ENCODE results near the gene GINS1.

Gene GINS1

DNA sequence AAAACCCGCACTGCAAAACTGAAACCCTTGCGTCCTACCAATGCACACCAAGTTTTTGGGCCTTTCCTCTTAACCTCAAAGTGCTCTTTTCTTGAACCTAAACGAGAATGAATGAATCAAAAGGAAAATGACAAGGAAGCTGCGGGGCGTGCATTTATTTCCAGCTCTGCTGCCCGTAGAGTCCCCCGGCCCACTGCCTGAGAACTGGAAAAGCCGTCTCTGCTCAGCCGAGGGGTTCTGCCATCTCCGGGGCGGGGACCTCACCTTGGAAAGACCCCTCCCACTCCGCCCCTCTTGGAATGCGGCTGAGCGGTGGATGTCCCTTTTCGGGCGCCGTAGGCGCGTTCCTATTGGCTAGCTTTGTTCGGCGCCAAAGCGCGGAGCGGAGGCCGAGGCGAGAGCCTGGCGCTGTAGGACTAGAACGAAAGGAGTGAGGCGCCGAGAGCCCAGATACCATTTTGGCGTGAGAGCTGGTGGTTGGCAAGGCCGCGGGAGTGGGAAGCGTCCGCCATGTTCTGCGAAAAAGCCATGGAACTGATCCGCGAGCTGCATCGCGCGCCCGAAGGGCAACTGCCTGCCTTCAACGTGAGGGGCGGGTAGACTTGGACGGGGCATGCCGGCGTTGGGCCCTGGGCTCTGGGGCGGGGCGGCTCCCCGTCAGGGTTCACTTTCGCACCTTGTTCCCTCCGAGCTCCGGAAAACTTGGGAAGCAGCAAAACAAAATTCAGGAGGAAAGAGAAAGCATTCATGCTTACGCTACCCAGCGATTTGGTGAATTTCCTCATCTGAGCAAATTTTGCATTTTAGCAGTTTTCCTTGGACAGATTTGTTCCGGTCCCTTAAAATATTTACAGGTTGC lies at the start of gene GINS1:
Gene GINS1 (plus strand): TSS at position 363 of the 859 bp plus-strand sequence. CDS start 148 bp downstream, at position 511.
- peak; percentile 76 for DNase-seq

DNA sequence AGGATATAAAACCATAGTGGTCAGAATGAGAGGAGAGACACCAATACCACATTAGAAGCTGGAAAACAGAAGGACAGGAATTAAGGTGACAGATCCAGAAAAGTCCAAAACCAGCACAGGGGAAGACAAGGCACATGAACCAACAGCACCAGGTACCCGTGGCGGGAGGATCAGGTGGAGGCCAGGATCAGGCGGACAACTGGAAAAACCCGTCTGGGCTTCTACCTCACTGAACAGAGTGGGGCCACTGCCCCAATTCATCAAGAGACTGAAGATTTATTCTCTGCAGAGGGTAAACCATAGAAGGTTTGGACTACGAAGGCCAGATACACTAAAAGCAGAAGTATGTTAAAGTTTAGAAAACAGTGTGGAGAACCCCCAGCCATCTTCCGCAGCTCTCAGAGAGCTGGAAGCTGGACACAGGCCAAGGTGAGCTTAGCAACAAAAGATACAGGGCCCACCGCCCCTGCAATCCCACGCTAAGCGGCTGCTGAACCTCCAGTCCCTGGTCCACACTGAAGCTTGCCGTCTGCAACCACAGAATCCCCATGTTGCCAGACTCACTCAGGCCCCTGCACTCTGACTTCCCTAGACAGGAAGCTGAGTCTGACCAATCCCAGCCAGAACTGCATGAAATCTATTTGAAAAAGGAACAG lies 46.7 kb upstream of the GINS1 start:
- no peak for DNase-seq

DNA sequence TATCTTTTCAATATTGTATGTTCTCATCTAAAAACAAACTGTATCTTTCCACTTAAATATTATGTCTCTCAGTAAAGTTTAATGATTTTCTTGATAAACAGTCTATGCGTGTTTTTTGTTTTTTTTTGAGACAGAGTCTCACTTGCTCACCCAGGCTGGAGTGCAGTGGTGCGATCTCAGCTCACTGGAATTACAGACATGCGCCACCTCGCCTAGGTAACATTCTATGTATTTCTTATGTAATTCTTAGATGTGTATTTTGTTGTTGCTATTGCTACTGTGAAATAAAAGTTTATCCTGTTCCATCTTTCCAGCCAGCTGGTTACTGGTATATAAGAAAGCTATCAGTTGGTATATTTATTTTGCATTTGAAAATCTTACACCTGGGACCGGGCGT lies 46.2 kb upstream of the GINS1 start:
- DNase-seq = no peak

DNA sequence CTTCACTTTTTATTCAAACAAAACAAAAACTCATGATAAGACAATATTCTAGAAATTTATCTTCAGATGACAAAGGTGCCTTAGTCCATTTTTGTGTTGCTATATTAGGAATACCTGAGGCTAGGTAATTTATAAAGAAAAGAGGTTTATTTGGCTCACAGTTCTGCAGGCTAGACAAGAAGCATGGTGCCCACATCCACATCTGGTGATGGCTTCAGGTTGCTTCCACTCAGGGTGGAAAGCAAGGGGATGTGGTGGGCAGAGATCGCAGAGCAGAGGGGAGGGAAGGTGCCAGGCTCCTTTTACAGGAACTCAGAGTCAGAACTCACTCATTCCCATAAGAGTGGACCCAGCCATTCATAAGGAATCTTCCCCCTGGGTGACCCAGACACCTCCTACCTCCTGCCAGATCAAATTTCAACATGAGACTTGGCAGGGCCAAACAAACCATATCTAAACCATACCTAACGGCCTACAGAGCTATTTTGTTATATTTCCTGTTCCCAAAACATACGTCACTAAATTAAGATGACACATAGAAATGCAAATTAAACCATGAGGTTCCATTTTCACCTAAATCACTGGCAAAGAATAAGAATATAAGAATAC lies 43.2 kb upstream of the GINS1 start:
- no peak for DNase-seq

DNA sequence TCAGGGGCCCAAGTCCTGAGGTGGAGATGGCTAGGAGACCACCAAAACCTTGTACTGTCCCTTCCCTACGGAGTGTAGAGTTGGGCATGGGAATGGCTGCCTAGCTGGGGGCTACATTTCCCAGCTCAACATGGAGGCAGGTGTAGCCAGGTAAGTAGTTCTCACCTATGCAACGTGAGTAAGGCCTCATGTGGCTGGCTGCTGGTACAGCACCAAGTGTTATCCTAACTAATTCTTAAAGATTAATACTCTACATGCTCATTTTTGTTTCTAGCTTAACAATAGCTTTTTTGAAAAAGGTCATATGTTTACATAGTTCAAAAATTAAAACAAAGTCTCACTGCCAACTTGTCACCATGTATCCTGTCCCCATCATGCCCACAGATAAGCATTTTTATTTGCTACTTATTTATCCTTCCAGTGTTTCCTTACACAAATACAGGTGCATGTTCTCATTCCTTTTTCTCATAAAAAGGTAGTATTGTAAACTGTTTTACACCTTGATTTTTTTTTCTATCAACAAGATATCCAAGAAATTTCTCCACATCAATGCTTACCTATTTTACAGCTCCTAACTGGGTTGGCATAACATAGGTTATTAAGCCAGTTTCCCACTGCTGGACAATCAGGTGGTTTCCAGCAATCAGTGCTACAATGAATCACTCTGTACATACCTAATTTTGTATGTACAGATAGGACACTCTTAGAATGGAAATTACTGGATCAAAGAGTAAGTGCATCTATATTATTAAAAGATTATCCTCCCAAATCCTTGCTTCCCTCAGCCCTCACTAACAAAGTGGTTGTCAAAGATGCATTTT lies 42.4 kb upstream of the GINS1 start:
- DNase-seq = no peak

DNA sequence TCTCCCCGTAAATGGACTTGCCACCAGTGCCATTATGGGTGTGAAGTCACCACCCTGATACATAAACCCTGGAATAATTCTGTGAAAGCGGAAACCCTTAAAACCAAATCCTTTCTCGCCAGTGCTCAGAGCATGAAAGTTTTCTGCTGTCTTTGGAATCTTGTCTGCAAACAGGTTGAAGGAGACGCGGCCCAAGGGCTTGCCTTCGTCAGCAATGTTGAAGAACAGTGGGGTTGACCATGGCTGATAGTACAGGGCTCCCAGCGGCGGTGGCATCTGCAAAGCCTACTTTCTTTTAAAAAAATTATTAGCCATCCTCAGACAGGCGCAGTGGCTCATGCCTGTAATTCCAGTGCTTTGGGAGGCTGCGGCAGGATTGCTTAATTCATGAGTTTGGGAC lies 38.9 kb upstream of the GINS1 start:
- no peak for DNase-seq

DNA sequence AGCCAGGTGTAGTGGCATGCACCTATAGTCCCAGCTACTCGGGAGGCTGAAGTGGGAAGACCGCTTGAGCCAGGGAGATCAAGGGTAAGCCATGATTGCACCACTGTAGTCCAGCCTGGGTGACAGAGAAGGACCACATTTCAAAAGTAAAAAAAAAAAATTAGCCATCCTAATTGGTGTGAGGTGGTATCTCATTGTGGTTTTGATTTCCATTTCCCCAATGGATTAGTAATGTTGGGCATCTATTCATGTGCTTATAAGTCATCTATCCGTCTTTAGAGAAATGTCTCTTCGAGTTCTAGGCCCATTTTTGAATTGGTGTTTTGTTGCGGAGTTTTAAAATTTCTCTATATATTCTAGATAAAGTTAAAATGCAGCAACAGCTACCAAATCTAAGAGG lies 38.5 kb upstream of the GINS1 start:
- no peak for DNase-seq

DNA sequence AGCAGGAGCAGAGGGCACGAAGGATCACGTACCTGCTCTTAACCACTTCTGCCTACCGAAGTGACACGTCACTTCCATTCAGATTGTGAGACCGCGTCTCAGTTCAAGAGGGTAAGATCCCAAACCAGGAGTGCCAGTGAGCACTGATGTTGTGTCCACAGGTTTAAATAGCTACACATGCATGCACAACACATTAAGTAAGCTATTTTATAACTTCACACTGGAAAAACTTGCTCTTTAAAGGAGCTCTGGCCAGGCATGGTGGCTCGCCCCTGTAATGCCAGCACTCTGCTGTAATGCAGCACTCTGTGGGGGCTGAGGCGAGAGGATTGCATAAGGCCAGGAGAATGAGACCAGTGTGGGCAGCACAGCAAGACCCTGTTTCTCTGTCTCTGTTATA lies 37.9 kb upstream of the GINS1 start:
- DNase-seq = no peak

DNA sequence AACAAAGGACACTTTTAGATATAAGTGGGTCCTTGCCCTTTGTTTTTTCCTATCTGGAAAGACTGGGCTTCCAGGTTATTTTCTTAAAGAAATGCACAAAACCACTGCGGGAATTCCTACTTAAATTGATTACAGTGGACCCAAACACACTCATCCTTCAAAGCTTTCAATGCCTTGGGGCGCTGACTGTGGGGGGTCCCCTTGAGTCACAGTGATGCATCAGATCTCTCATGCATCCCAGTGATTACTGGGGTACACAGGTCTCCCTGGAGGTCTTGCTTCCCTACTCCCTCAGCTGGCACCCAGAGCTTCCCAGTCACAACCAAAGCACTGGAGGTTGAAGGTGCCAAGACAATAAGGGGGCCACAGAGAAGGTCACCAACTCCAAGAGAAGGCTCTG lies 37.5 kb upstream of the GINS1 start:
- no peak for DNase-seq

DNA sequence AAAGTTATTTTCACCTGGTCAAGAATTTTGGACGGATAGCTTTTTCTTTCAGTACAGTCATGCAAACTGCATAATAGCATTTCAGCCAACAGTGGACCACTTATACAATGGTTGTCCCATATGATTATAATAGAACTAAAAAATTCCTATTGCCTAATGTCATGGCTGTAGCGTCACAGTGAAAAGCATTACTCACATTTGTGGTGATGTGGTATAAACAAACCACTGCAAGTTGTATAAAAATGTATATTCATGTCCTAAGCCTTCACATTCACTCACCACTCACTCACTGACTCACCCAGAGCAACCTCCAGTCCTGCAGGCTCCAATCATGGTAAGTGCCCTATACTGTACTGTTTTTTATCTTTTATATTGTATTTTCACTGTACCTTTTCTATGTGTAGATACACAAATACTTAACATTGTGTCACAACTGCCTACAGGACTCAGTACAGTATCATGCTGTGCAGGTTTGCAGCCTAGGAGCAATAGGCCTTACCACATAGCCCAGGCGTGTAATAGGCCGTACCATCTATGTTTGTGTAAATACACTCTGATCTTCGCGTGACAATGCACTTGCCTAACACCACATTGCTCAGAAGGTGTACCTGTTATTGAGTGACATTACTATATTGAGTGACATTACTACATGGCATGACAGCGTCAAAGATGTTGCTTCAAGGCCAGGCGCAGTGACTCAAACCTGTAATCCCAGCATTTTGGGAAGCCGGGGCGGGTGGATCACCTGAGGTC lies 34.7 kb upstream of the GINS1 start:
- peak; percentile 8 for DNase-seq

DNA sequence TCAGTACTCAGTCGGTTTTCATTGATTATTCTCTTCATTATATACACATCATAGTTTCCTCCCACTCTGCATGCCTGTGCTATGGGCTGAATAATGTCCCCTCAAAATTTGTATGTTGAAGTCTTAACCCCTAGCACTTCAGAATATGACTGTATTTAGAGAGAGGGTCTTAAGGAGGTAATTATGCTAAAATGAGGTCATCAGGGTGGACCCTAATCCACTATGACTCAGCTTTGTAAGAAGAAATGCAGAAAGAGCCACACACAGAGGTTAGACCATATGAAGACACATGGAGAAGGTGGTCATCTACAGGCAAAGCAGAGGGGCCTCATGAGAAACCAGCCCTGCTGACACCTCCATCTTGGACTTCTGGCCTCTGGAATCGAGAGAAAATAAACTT lies 32.6 kb upstream of the GINS1 start:
- DNase-seq = no peak

DNA sequence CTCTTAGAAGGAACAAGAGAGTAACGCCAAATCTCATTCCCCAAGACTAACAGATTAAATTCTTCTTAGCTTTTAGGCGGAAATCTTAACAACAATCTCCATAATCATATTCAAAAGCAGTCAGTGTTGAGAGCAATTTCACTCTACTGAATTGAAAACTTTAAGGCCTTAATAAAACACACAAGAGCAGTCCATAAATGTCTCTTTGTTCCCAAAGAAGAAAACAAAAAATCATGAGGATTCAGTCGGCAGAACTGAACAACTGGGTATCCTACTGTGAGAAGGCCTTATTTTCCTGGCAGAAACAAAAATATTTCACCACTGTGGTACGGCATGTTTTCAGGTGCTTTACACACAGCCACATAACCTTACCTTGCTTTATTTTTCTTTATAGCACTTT lies 31.2 kb upstream of the GINS1 start:
- no peak for DNase-seq

DNA sequence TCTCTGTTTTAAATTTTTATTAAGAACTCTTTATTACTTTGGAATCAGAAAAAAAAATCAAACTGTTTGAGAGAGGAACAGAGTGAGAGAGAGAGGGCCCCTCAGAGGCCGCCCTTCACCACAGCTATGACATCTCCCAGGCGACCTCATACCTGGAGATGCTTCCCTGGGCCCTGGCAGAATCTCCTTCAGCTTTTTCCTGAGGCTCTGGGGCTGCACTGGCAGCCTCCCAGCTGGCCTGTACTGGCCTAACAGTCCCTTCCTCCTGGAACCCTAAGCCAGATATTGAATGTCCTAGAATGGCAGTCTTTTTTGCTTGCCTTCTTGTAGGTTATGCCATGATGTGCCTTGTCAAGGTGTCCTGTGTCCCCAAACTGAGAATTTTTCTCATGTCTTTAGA lies 30.6 kb upstream of the GINS1 start:
- no peak for DNase-seq

DNA sequence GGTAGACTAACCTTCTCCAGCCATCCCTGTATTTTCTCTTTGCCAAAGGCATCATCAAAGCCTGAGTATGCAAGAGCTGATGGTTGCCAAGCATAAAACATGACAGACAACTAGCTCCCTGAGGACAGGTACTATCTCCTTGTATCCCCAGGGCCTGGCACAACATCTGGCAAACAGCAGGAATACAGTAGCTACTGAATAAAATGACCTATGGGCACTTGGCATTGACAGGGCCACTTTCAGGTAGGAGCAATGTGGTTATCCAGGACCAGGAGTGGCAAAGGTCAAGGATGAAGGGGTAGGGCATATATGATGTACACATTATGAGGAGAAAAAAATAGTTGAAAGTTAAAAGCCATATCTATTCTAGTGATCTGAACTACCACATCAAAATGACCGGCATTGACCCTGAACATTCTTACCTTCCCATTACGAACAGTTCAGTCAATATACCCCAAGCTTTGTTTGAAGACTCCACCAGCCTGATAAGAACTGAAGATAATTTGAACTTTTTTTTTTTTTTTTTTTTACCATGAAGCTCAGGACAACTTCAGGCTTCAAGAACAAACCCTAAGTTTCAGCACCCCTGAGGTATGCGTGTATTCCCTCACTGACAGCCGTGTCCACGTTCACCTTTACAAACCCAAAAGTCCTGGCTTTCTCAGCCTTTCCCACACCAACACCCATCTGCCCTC lies 29.1 kb upstream of the GINS1 start:
- no peak for DNase-seq

DNA sequence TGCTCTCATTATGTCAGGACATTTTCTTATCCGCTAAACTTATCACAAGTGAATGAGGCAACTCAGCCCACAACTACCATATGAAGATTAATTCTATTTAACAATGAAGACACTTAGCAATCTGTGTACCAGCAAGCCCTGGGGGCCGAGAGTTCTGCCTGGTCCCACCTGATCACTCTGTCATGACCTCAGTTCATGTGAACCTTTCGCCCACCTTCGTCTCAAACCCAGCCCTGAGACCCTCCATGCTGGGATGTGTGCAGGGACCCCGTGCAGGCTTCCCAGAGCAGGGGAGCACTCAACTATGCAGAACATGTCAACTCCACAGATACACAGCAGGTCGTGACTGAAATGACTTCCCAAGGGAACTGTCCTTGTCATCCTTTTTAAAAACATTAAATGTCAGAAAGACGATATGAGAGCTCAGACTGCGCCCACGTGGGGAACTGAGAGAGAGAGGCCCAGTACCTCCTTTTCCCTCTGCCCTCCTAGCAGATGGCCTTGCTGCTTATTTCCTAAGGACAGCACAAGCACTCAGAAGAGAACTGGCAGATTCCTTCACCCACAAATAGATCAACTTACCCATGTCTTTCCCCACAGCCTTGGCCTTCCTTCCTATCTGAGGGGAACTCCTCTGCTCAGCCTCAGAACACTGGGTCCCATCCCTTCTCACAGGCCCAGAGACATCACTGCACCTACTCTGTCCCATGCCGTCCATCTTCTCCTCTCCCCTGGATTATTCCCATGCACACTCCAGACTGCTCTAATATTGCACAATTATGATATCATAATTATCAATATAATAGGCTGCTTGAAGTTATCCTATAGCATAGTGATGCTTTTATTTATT lies 28.4 kb upstream of the GINS1 start:
- no peak for DNase-seq

DNA sequence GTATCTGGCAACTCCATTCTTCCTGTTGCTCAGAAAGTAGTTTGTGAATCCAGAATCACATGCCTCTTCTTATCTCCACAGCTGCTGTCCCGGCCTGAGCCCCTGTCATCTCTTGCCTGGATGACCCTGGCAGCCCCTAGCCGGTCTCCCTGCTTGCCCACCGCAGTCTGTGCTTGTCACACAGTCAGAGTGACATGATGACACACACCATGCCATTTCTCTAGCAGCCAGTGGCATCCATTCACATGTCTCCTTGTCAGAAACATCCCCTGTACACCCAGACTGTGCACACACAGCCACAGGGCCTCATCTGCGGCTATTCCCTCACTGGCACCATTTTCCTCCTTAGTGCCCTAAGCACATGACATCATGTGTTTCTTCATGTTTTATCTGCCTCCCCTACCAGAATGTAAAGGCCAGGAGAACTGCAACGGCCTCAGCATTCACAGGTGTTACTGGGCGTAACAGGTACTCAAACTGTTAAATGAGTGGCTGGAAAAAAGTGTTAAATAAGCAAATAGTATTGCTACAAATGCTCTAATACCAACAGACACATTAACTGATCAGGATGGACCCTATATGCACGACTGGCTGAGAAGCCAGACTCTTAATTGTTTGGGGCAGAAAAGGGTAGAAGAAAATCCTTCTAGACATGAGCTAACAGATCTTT lies 26.4 kb upstream of the GINS1 start:
- DNase-seq = no peak

DNA sequence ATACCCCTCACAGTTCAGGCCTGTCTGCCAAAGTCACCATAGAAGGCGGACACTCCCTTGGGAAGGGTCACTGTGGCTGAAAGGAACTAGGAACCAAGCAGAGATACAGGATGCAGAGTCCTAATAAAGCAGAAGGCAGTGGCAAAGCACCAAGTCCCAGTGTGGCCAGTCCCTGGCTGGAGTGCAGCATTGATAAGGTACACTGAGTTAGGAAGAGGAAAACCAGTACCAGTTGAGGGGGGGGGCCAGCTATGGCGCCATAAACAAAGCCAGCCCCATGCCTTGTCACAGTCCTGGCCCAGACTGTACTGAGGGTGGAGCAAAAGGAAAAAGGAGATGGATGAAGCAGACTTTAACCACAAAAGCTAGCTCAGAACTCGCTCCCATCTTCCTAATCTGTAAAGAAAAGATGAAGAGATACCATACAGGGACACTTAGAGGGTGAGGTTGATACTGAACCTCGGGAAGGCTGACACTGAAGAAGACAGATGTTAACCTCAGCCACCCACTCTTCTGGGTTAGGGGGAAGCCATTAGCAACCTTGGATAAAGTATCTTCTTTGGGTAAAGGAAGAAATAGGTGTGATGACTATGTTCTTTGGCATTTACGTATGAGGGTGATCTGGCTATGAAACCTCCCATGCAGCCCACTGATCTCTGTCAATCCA lies 24.6 kb upstream of the GINS1 start:
- no peak for DNase-seq

DNA sequence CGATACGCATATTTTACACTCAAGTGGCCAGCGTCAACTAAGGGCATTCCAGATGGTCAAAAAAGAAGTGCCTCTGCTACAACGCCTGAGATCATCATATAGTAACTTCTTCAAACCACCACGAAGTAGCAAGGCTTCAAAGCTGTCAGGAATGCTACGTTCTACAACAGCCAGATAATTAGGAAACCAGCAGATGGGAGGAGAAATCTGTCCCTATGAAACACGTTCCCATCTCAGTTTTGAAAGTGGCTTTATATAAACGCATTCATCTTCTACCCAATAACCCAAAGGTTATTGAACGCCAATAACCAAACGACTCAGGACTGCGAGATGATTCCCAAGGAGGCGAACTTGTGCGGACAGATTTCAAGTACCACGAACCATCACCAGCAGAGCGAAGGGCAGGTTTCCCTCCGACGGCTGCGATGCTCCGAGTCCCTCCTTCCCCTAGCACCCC lies 18.0 kb upstream of the GINS1 start:
- DNase-seq = no peak

DNA sequence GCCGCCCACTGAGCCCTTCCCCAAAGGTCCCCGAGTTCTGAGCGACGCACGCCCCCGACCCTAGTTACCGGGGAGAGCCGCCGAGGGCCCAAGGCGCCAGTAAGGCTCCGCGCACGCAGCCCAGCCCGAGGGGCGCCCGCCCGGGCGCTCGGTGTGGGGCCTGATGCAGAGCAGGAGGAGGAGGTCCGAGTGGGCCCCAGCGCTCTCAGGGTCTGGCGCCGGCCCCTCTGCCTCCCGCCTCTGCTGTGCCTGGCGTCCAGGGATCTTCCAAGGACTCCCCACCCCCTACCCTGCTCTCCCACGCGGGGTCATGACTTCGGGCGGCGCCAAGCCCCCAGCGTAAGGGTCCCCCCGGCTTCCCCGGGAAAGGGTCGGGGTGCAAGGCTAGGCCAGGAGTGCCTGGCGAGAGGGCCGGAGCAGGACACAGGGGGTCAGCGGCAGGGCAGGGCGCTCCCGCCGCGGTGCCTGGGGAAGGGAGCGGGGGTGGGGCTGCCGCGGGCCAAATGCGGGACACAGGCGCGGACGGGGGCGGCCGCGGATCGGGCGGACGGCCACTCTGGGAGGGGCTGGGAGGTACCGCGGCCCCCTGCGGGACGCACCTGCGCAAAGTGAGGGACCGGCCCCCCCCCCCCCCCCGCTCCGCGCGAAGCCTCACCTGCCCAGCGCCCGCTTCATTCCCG lies 17.5 kb upstream of the GINS1 start:
- DNase-seq = peak; percentile 54
